ENCODE data around the gene ASMTL.

- no peak for TF ChIP-seq CTCF (IDR thresholded peaks at IDR 0.05)
- no peak for TF ChIP-seq POLR2A (IDR thresholded peaks at IDR 0.05)
These were observed 55.7 kb downstream of the ASMTL start for GRCh38 chrX:1397001-1397400.
